Astrocyte (in vitro differentiated cells and primary cell): ENCODE data around the gene IFI44L. TPM values are rescaled to one million over a fixed set of nuclear protein-coding genes. Genes with fewer than 3 reads are reported as not detected.

Experiments used
- DNase-seq: peaks from one replicate; pipeline ENCODE4 v3.0.0-alpha.2; 2010; ENCODE audit warnings: low read depth
- FAIRE-seq: peaks from 2 replicates; lab custom pipeline; 2011; peaks lifted over from hg19 to GRCh38; lab: Jason Lieb, UNC
- H2AFZ ChIP-seq: 2 replicates; pipeline ENCODE4 v1.6.0; 2012; ENCODE audit warnings: low read depth, low read length, inconsistent platforms
- H3K27ac ChIP-seq: 2 replicates; pipeline ENCODE4 v1.5.1; 2011; ENCODE audit warnings: low read depth, low read length, inconsistent platforms
- H3K27me3 ChIP-seq: 2 replicates; pipeline ENCODE4 v1.6.0; 2011; ENCODE audit warnings: low read length, inconsistent platforms; ENCODE audit not compliant: insufficient read depth
- H3K36me3 ChIP-seq: 2 replicates; pipeline ENCODE4 v1.5.1; 2011; ENCODE audit warnings: low read length, inconsistent platforms; ENCODE audit not compliant: insufficient read depth
- H3K4me1 ChIP-seq: 2 replicates; pipeline ENCODE4 v1.5.1; 2011; ENCODE audit warnings: low read length, inconsistent platforms; ENCODE audit not compliant: insufficient read depth
- H3K4me2 ChIP-seq: 2 replicates; pipeline ENCODE4 v1.6.0; 2012; ENCODE audit warnings: low read length, inconsistent platforms
- H3K4me3 ChIP-seq: 2 replicates; pipeline ENCODE4 v1.5.1; 2011; ENCODE audit warnings: low read depth, mild to moderate bottlenecking, low read length, inconsistent platforms; ENCODE audit not compliant: insufficient read depth
- H3K79me2 ChIP-seq: 2 replicates; pipeline ENCODE4 v1.6.0; 2012; ENCODE audit warnings: mild to moderate bottlenecking, low read length, inconsistent platforms; ENCODE audit not compliant: insufficient read depth
- H3K9ac ChIP-seq: 2 replicates; pipeline ENCODE4 v1.6.0; 2012; ENCODE audit warnings: mild to moderate bottlenecking, low read length, inconsistent platforms
- H3K9me3 ChIP-seq: 2 replicates; pipeline ENCODE4 v1.5.1; 2012; ENCODE audit warnings: low read depth, mild to moderate bottlenecking, low read length, inconsistent platforms; ENCODE audit not compliant: insufficient read depth
- H4K20me1 ChIP-seq: 2 replicates; pipeline ENCODE4 v1.6.0; 2012; ENCODE audit warnings: low read length, inconsistent platforms; ENCODE audit not compliant: insufficient read depth
- H3K27ac Mint-ChIP-seq: one replicate; pipeline ENCODE4 v1.8.0; 2021; ENCODE audit warnings: mild to moderate bottlenecking, mixed read lengths; ENCODE audit not compliant: unreplicated experiment
- H3K27me3 Mint-ChIP-seq: one replicate; pipeline ENCODE4 v1.8.0; 2021; ENCODE audit warnings: low read depth, mixed read lengths; ENCODE audit not compliant: unreplicated experiment
- H3K36me3 Mint-ChIP-seq: one replicate; pipeline ENCODE4 v1.8.0; 2021; ENCODE audit warnings: low read depth, mixed read lengths; ENCODE audit not compliant: unreplicated experiment
- H3K4me1 Mint-ChIP-seq: one replicate; pipeline ENCODE4 v1.8.0; 2021; ENCODE audit warnings: low read depth, mixed read lengths; ENCODE audit not compliant: unreplicated experiment
- H3K4me3 Mint-ChIP-seq: one replicate; pipeline ENCODE4 v1.8.0; 2021; ENCODE audit warnings: mild to moderate bottlenecking, moderate library complexity, mixed read lengths; ENCODE audit not compliant: unreplicated experiment
- H3K9me3 Mint-ChIP-seq: one replicate; pipeline ENCODE4 v1.8.0; 2021; ENCODE audit warnings: mild to moderate bottlenecking, mixed read lengths; ENCODE audit not compliant: unreplicated experiment
- EZH2 ChIP-seq: IDR thresholded peaks from 2 replicates; pipeline ENCODE4 v1.6.1; 2012; ENCODE audit warnings: mild to moderate bottlenecking, low read length, inconsistent platforms; ENCODE audit not compliant: insufficient read depth
- total RNA-seq: library from RNA; stranded (reverse); gene quantifications from 2 replicates; pipeline ENCODE4 v1.2.1, GENCODE V29; 2021
- TF ChIP-seq, protein P1 (sequence below): IDR thresholded peaks from 2 replicates; pipeline ENCODE4 v1.5.1; 2011; ENCODE audit warnings: low read depth, mild to moderate bottlenecking, inconsistent platforms, low read length, moderate library complexity; ENCODE audit not compliant: insufficient read depth

The IFI44L gene
- total RNA-seq, 1 donor from 2014 or later = 184 TPM

DNA sequence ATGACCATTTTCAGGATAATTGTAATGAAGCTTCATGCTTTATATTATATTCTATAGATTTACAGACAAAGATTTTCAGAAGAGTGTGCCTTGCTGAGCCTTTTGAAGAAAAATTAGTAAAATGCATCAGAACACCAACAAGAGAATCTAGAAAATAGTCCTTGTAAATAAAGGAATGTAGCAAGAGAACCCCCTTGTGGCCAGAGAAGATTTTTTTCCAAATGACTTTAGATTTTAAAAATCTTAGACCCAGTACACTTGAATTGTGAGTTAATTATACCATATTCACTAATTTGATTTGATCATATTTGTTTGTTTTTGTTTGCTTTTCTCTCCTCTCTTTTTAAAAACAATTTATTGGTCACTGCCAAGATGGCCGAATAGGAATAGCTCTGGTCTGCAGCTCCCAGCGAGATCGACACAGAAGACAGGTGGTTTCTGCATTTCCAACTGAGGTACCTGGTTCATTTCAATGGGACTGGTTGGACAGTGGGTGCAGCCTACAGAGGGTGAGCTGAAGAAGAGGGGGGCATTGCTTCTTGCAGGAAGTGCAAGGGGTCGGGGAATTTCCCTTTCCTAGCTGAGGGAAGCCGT is 12.8 kb upstream of the IFI44L start:
- H3K4me2 ChIP-seq = no peak overlapping the region
- Mint-ChIP-seq H3K27ac (no peak overlapping the region), H3K4me1 (no peaks in the 10 kb centered on the region), H3K4me3 (no peak overlapping the region), H3K36me3 (no peaks in the 10 kb centered on the region), H3K27me3 (peaks cover 5% of the 10 kb centered on the region), H3K9me3 (no peaks in the 10 kb centered on the region)
- H3K9me3 ChIP-seq = no peaks in the 10 kb centered on the region
- no peaks in the 10 kb centered on the region for H3K36me3 ChIP-seq
- H2AFZ ChIP-seq = no peak overlapping the region
- no peaks in the 10 kb centered on the region for H3K79me2 ChIP-seq
- no peak overlapping the region for H3K4me3 ChIP-seq
- no peaks in the 10 kb centered on the region for H3K4me1 ChIP-seq
- TF ChIP-seq, protein P1, sequence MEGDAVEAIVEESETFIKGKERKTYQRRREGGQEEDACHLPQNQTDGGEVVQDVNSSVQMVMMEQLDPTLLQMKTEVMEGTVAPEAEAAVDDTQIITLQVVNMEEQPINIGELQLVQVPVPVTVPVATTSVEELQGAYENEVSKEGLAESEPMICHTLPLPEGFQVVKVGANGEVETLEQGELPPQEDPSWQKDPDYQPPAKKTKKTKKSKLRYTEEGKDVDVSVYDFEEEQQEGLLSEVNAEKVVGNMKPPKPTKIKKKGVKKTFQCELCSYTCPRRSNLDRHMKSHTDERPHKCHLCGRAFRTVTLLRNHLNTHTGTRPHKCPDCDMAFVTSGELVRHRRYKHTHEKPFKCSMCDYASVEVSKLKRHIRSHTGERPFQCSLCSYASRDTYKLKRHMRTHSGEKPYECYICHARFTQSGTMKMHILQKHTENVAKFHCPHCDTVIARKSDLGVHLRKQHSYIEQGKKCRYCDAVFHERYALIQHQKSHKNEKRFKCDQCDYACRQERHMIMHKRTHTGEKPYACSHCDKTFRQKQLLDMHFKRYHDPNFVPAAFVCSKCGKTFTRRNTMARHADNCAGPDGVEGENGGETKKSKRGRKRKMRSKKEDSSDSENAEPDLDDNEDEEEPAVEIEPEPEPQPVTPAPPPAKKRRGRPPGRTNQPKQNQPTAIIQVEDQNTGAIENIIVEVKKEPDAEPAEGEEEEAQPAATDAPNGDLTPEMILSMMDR = peak; percentile 49
- TF ChIP-seq EZH2 = no peak
- H3K9ac ChIP-seq = no peak overlapping the region
- H3K27me3 ChIP-seq = no peaks in the 10 kb centered on the region
- FAIRE-seq (no peak), DNase-seq (peak; percentile 7)
- H4K20me1 ChIP-seq = no peaks in the 10 kb centered on the region
- H3K27ac ChIP-seq = no peak overlapping the region

GRCh38 chr1:78607944-78608343 is 12.3 kb upstream of the IFI44L start:
- Histone ChIP-seq H3K79me2 (no peaks in the 10 kb centered on the region), H3K27me3 (no peaks in the 10 kb centered on the region), H3K36me3 (no peaks in the 10 kb centered on the region), H3K27ac (no peak overlapping the region), H3K4me2 (no peak overlapping the region), H3K4me1 (no peaks in the 10 kb centered on the region), H4K20me1 (no peaks in the 10 kb centered on the region), H2AFZ (no peak overlapping the region), H3K9me3 (no peaks in the 10 kb centered on the region), H3K4me3 (no peak overlapping the region), H3K9ac (no peak overlapping the region)
- H3K4me3 Mint-ChIP-seq = no peak overlapping the region
- H3K4me1 Mint-ChIP-seq = no peaks in the 10 kb centered on the region
- DNase-seq (no peak), FAIRE-seq (no peak)
- peaks cover 5% of the 10 kb centered on the region for H3K27me3 Mint-ChIP-seq
- TF ChIP-seq, protein P1 = no peak
- TF ChIP-seq EZH2 = no peak
- H3K27ac Mint-ChIP-seq = no peak overlapping the region
- peaks cover 1% of the 10 kb centered on the region for H3K36me3 Mint-ChIP-seq
- peaks cover 4% of the 10 kb centered on the region for H3K9me3 Mint-ChIP-seq

GRCh38 chr1:78617615-78618026 is 2.6 kb upstream of the IFI44L start:
- Histone ChIP-seq H3K27me3 (no peaks in the 10 kb centered on the region), H4K20me1 (no peaks in the 10 kb centered on the region), H3K27ac (no peak overlapping the region), H3K9me3 (no peaks in the 10 kb centered on the region), H3K9ac (no peak overlapping the region), H2AFZ (peak overlapping the region; percentile 40), H3K79me2 (no peaks in the 10 kb centered on the region), H3K4me3 (no peak overlapping the region), H3K4me2 (peak overlapping the region; percentile 54), H3K4me1 (peaks cover 14% of the 10 kb centered on the region), H3K36me3 (no peaks in the 10 kb centered on the region)
- no peaks in the 10 kb centered on the region for H3K27me3 Mint-ChIP-seq
- H3K36me3 Mint-ChIP-seq = peaks cover 8% of the 10 kb centered on the region
- peaks cover 23% of the 10 kb centered on the region for H3K4me1 Mint-ChIP-seq
- TF ChIP-seq EZH2 = no peak
- TF ChIP-seq, protein P1 = peak; percentile 96
- FAIRE-seq (no peak), DNase-seq (peak; percentile 63)
- no peak overlapping the region for H3K4me3 Mint-ChIP-seq
- peak overlapping the region; percentile 8 for H3K27ac Mint-ChIP-seq
- H3K9me3 Mint-ChIP-seq = peaks cover 4% of the 10 kb centered on the region
